SU-DHL-6 (cell line): ENCODE measurements around the gene ALG8.

Experiments used
- H2AFZ ChIP-seq: fragments of 200-600 bp; sonication (generic); 2 replicates; pipeline ENCODE4 v1.6.1; 2014; ENCODE audit warnings: low read depth, mild to moderate bottlenecking, moderate library complexity, mixed read lengths, antibody characterized with exemption, low read length; ENCODE audit not compliant: severe bottlenecking
- H3F3A ChIP-seq: fragments of 200-600 bp; shearing (Covaris generic); 2 replicates; pipeline ENCODE4 v1.6.0; 2016; ENCODE audit warnings: antibody characterized with exemption, mild to moderate bottlenecking; ENCODE audit not compliant: insufficient read depth
- H3K27ac ChIP-seq: fragments of 200-600 bp; sonication (generic); 2 replicates; pipeline ENCODE4 v1.5.1; 2016; ENCODE audit warnings: low read depth, mild to moderate bottlenecking, low read length, moderate library complexity, mixed read lengths
- H3K27me3 ChIP-seq: fragments of 200-600 bp; sonication (generic), shearing (Covaris generic); 2 replicates; pipeline ENCODE4 v1.6.0; 2014; ENCODE audit warnings: mild to moderate bottlenecking, low read length
- H3K36me3 ChIP-seq: fragments of 200-600 bp; sonication (generic); 2 replicates; pipeline ENCODE4 v1.6.1; 2014; ENCODE audit warnings: mild to moderate bottlenecking, low read length, mixed read lengths
- H3K4me2 ChIP-seq: fragments of 300-600, 200-600 bp; shearing (Covaris generic), sonication (generic); 2 replicates; pipeline ENCODE4 v1.6.0; 2014; ENCODE audit warnings: low read length, low read depth, mild to moderate bottlenecking; ENCODE audit not compliant: poor library complexity, severe bottlenecking
- H3K4me3 ChIP-seq: fragments of 200-600 bp; sonication (generic); 2 replicates; pipeline ENCODE4 v1.5.1; 2014; ENCODE audit warnings: antibody characterized with exemption, low read length, mild to moderate bottlenecking, mixed read lengths; ENCODE audit not compliant: insufficient read depth, poor library complexity, severe bottlenecking
- H3K79me2 ChIP-seq: fragments of 200-600 bp; sonication (generic); 2 replicates; pipeline ENCODE4 v1.6.1; 2014; ENCODE audit warnings: mild to moderate bottlenecking, low read length, moderate library complexity; ENCODE audit not compliant: insufficient read depth
- H3K9ac ChIP-seq: fragments of 200-600 bp; sonication (generic); 2 replicates; pipeline ENCODE4 v1.7.0; 2014; ENCODE audit warnings: mild to moderate bottlenecking, low read length
- H3K9me2 ChIP-seq: fragments of 200-600 bp; sonication (generic); replicated peaks from 2 replicates; pipeline ENCODE4 v1.6.1; 2014; ENCODE audit warnings: low read length; ENCODE audit not compliant: insufficient read depth
- H3K9me3 ChIP-seq: fragments of 200-600 bp; sonication (generic); 2 replicates; pipeline ENCODE4 v1.6.1; 2014; ENCODE audit warnings: low read length, mixed read lengths; ENCODE audit not compliant: insufficient read depth
- H4K20me1 ChIP-seq: fragments of 200-600 bp; sonication (generic); 2 replicates; pipeline ENCODE4 v1.6.1; 2014; ENCODE audit warnings: low read depth, mild to moderate bottlenecking, antibody characterized with exemption, low read length, moderate library complexity, mixed read lengths
- CTCF ChIP-seq: fragments of 200-600 bp; sonication (generic); IDR thresholded peaks from one replicate; pipeline ENCODE4 v1.5.1; 2017; ENCODE audit warnings: antibody characterized with exemption, mild to moderate bottlenecking, low read length, moderate library complexity; ENCODE audit not compliant: insufficient read depth, poor library complexity, severe bottlenecking
- EZH2phosphoT487 ChIP-seq: fragments of 200-600 bp; sonication (generic), shearing (Covaris generic); conservative IDR thresholded peaks from 2 replicates; pipeline ENCODE4 v1.6.1; 2018; ENCODE audit warnings: mild to moderate bottlenecking, antibody characterized with exemption, low read length, moderate library complexity, mixed read lengths

Gene ALG8

GRCh38 chr11:78166855-78167469, 27.5 kb upstream of the ALG8 start:
- Histone ChIP-seq H3K27me3 (no peaks in the 10 kb centered on the region), H2AFZ (no peak overlapping the region)
- no peak for TF ChIP-seq CTCF
- no peak for TF ChIP-seq EZH2phosphoT487

DNA sequence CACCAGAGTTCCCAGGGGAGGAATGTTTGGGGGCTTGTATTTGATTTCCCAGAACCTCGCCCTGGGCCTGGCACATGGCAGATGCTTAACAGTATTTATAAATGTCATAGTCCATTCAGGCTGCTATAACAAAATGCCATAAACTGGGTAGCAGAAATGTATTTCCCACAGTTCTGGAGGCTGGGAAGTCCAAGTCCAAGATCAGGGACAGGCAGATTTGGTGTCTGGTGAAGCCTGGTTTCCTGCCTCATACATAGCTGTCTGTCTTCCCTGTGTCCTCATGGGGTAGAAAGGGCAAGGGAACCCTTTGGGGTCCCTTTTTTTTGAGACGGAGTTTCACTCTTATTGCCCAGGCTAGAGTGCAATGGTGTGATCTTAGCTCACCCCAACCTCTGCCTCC, 25.0 kb upstream of the ALG8 start:
- H3F3A ChIP-seq, result no peaks in the 10 kb centered on the region
- H4K20me1 ChIP-seq, result no peaks in the 10 kb centered on the region
- H2AFZ ChIP-seq, result no peak overlapping the region
- no peaks in the 10 kb centered on the region for H3K27me3 ChIP-seq
- H3K27ac ChIP-seq, result no peak overlapping the region
- H3K4me3 ChIP-seq, result no peak overlapping the region
- H3K4me2 ChIP-seq, result no peak overlapping the region
- no peaks in the 10 kb centered on the region for H3K36me3 ChIP-seq
- H3K9me3 ChIP-seq, result no peaks in the 10 kb centered on the region
- H3K79me2 ChIP-seq, result no peaks in the 10 kb centered on the region
- TF ChIP-seq EZH2phosphoT487, result no peak
- TF ChIP-seq CTCF, result no peak
- H3K9ac ChIP-seq, result no peak overlapping the region
- H3K9me2 ChIP-seq, result no peaks in the 10 kb centered on the region

More at GRCh38 chr11:78166855-78167469, 27.5 kb upstream of the ALG8 start:
- Histone ChIP-seq H4K20me1 (no peaks in the 10 kb centered on the region), H3K79me2 (no peaks in the 10 kb centered on the region), H3K9ac (no peak overlapping the region), H3F3A (no peaks in the 10 kb centered on the region), H3K9me3 (no peaks in the 10 kb centered on the region), H3K4me2 (no peak overlapping the region), H3K36me3 (no peaks in the 10 kb centered on the region), H3K9me2 (no peaks in the 10 kb centered on the region), H3K27ac (no peak overlapping the region), H3K4me3 (no peak overlapping the region)

DNA sequence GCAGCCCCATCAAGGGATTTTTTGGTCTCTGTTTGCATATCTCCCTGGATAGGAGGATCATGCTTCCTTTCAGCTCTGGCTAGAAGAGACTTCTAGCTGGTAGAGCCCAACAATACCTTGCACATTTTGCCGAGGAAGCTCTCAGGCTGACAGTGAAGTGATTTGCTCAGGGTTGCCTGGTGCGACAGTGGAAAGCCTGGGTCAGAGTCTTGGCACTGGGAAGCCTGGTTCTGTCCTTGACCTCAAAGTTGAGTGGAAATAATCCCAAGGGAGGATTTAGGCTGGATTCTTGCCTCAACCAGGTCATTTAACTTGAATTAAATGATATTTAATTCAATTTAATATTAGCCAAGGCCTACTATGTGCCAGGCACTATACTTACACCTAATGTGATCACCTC, 24.4 kb upstream of the ALG8 start:
- H3K27ac ChIP-seq, result no peak overlapping the region
- H4K20me1 ChIP-seq, result no peaks in the 10 kb centered on the region
- H3K4me2 ChIP-seq, result no peak overlapping the region
- no peak overlapping the region for H3K4me3 ChIP-seq
- H3K36me3 ChIP-seq, result no peaks in the 10 kb centered on the region
- H3K9me3 ChIP-seq, result no peaks in the 10 kb centered on the region
- H3F3A ChIP-seq, result no peaks in the 10 kb centered on the region
- H3K27me3 ChIP-seq, result no peaks in the 10 kb centered on the region
- no peak overlapping the region for H3K9ac ChIP-seq
- H2AFZ ChIP-seq, result no peak overlapping the region
- no peaks in the 10 kb centered on the region for H3K9me2 ChIP-seq
- no peak for TF ChIP-seq EZH2phosphoT487
- TF ChIP-seq CTCF, result no peak
- no peaks in the 10 kb centered on the region for H3K79me2 ChIP-seq
